NCI-H510A treated with DMSO at 0.1 percent for 48 hours (cell line): ENCODE measurements around the gene STMP1.
"Not testable (repeated sequence)": the region's sequence is repeated elsewhere in the genome, so short reads cannot be mapped to it uniquely, and the experiment has no call there.

ENCODE experiments used
- DNase-seq: peaks from one replicate; lab custom pipeline; 2025; lab: John Stamatoyannopoulos, UW

Gene STMP1

GRCh38 chr7:135665042-135665441, 2.7 kb downstream of the STMP1 start:
- DNase-seq: no peak

GRCh38 chr7:135666156-135666555, 3.8 kb downstream of the STMP1 start:
- no peak for DNase-seq

DNA sequence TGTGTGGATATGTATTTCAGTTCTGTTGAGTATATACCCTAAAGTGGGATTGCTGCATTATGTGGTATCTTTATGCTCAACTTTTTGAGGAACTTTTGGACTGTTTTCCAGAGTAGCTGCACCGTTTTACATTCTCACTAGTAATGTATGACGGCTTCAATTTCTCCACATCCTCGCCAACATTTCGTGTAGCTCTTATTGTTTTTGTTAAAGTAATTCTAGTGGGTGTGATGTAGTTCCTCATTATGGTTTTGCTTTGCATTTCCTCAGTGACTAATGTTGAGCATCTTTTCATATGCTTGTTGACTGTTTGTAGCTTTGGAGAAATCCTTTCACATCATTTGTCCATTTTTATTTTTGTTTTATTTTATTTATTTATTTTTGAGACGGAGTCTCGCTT, 4.5 kb downstream of the STMP1 start:
- no peak for DNase-seq

GRCh38 chr7:135667626-135668025, 5.3 kb downstream of the STMP1 start:
- not testable (repeated sequence) for DNase-seq

DNA sequence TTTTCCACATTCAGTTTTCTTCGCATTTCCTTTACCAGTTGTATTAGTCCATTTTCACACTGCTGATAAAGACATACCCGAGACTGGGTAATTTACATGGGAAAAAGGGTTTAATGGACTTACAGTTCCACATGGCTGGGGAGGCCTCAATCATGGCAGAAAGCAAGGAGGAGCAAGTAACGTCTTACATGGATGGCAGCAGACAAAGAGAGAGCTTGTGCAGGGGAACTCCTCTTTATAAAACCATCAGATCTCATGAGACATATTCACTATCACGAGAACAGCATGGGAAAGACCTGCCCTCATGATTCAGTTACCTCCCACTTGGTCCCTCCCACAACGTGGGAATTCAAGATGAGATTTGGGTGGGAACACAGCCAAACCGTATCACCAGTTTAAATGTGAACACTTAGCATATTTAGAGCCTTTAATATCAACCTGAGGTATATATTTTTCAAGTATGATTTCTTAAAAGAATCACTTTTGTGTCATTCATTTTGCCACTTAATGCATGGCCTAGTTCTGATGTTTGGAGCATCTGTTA, 6.6 kb downstream of the STMP1 start:
- not testable (repeated sequence) for DNase-seq

- DNase-seq: no peak
Observed at GRCh38 chr7:135669774-135670173, 7.5 kb downstream of the STMP1 start.

DNA sequence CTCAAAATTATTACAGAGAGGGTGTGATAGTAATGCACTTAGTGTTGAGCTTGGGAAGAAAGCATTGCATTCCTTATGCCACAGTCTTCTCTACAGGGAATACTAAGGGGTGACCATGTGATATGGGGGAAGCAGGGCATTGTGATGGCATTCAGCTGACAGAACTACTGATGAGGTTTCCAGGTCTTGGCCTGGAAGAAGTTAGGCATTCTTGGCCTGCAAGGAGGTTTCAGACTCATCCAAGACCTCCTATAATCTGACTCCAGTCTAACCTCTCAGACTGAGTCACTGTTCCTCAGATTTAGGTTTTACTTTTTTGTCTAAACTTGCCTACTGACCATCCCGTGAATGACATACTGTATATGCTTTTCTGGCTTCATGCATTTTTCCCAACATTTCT, 7.9 kb downstream of the STMP1 start:
- no peak for DNase-seq

GRCh38 chr7:135672560-135673359, 10.4 kb downstream of the STMP1 start:
- DNase-seq: peak; percentile 18

- DNase-seq: no peak
Observed at GRCh38 chr7:135673360-135673706, 11.0 kb downstream of the STMP1 start.

DNA sequence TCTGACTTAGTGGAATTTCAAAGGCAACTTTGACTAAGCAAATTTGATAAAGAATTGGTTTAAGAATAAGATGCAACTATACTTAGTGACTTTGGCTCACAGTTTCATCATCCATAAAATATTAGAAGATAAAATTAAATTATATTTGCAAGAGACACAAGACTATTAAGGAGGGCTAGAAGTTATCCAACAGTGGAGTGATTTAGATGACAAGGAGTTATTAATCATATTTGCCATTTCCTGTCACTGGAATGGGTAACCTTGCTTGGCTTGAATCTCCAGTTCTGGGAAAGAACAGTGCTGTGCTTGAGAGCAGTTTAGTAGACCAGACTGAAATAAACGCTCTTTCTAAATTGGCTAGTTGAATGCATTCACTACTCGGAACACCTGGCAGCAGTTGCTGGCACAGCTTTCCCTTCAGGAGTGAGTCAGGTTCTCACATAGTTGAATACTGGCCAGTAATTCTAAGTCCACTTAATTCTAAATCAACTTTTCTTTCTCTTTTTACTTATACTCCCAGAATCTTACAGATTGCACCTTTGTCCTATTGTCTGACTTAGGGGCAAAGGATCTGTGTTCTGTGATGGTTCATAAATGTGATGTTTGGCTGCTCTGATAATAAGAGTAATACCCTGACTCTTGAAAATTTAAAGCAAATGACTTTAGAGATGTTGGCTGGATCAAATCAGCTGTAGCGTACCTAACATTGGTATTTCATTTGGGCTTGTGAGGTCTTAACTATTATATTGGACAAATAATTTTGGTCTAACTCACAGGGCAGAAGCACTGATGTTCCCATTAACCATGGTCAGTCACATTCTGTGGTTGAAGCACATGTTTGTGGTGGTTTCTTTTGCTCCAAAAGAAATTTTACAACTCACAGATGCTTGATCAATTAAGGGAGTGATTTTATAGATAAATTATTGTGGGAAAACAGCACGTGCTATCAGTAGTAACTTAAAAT, 16.6 kb downstream of the STMP1 start:
- DNase-seq: no peak

- no peak for DNase-seq
Observed at GRCh38 chr7:135681762-135682161, 19.4 kb downstream of the STMP1 start.

GRCh38 chr7:135682191-135682590, 19.9 kb downstream of the STMP1 start:
- DNase-seq: no peak

DNA sequence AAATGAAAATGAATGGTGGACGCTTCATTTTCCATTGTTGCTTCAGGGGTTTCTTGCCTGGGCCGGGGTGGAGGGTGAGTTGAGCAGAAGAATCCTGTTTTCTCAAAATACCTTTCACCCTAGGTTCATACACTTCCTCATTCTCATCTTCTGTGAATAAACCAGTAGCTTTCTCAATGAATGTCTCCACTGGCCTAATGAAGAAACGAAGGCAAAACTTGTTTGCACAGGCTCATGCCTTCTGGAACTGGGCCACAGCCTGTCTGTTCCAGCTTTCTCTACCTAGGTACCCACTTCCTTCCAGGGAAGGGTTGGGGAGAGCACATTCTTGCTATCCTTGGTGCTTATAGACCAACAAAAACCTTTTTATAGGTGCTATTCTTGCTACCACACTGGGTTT, 21.3 kb downstream of the STMP1 start:
- DNase-seq: no peak

- DNase-seq: no peak
Observed at GRCh38 chr7:135684136-135684535, 21.8 kb downstream of the STMP1 start.

DNA sequence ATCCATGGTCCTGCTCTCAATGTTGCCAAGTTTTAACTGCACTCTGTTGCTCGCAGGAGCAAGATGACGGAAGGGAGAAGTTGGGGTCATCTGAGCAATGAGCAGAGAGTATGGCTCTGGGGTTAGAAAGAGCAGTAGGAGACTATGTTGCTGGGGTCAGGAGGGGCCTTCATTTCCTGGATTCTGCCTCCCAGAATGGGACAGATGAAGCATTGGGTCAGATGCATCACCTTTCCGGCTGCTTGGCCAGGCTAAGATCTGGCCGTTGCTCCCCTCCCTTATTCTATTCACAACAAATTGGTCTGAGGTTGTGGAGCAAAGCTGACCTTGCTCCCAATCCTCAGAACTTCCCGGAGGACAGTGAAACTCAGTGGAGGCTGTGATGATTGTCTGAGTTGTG, 22.4 kb downstream of the STMP1 start:
- DNase-seq: no peak

GRCh38 chr7:135685306-135686084, 23.2 kb downstream of the STMP1 start:
- DNase-seq: no peak

DNA sequence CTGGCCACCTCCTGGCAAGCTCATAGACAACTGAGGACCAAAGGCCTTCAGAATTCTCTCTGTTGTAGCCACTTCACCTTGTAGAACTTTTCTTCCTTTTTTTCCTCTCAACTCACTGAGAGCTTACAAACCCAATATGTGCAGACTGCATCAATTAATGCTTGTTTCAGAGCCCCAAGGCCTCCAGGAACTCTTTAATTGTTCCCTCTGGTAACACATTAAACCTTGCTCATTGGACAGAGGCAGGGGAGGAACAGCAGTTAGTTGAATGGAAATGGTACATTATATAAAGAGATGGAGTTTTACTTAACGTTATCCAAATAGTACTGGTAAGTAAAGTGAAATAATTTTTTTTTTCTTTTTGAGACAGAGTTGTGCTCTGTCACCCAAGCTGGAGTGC, 25.2 kb downstream of the STMP1 start:
- DNase-seq: no peak

GRCh38 chr7:135690566-135690965, 28.3 kb downstream of the STMP1 start:
- DNase-seq: no peak

- DNase-seq: no peak
Observed at GRCh38 chr7:135692055-135692454, 29.7 kb downstream of the STMP1 start.

DNA sequence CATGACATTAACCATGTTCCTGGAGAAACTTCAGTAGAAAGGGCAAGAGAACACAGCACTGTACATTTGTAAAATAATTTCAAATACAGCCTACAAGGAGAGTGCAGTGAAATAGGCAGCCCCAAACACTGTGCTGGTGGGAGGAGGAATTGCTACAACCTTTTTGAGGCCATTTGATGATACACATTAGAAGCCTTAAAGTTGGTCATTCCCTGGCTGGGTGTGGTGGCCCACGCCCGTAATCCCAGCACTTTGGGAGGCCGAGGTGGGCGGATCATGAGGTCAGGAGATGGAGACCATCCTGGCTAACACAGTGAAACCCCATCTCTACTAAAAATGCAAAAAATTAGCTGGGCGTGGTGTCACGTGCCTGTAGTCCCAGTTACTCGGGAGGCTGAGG, 30.3 kb downstream of the STMP1 start:
- DNase-seq: not testable (repeated sequence)

DNA sequence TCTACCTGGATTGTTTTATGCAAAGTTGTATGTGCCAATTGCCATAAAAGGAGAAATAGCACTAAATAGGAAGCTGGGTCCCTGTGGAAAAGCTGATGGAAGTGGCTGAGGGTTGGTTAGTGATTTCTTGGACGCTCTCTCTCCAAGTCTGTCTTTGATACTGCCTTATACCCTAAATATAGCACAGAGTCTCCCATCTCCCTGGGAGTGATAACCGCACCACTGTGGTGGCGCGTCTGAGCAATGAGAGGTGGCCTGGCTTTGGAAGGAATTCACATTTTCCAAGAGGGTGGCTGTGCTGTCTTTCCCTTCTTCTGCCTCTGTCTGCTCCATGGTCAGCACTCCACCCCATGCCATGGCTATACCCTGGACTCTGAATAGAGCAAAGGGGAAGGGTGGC, 31.2 kb downstream of the STMP1 start:
- no peak for DNase-seq
